HepG2 (cell line): ENCODE data around the gene NFE2L1. TPM values are rescaled to one million over a fixed set of nuclear protein-coding genes. Genes with fewer than 3 reads are reported as not detected.

ENCODE experiments used
- AGO1 ChIP-seq: fragments of 200-400 bp; formaldehyde crosslinking; IDR thresholded peaks from 2 replicates; pipeline ENCODE4 v1.6.1; 2017; ENCODE audit warnings: mild to moderate bottlenecking, low read depth, low read length, moderate library complexity; ENCODE audit not compliant: poor library complexity, severe bottlenecking
- ARNT2 ChIP-seq: sonication (generic); formaldehyde crosslinking; IDR thresholded peaks from 2 replicates; pipeline ENCODE4 v1.8.0; 2022; ENCODE audit warnings: mild to moderate bottlenecking, low read depth, missing genetic modification reagents, moderate library complexity
- ETV5 ChIP-seq: IDR thresholded peaks from 2 replicates; pipeline ENCODE4 v1.6.1; 2018; ENCODE audit warnings: missing biosample characterization, missing genetic modification reagents, inconsistent platforms, borderline replicate concordance
- HDAC1 ChIP-seq: sonication (generic); formaldehyde crosslinking; IDR thresholded peaks from 2 replicates; pipeline ENCODE4 v1.5.1; 2020; ENCODE audit warnings: mild to moderate bottlenecking, missing genetic modification reagents
- HMGXB4 ChIP-seq, 2 experiments: sonication (generic) in 1 of 2; formaldehyde crosslinking in 1 of 2; IDR thresholded peaks; 2 replicates each; pipeline versions ENCODE4 v1.4.0 to v1.6.1; 2018 to 2020; ENCODE audit warnings: missing genetic modification reagents in 2 of 2, borderline replicate concordance in 1 of 2, low read depth in 1 of 2, mild to moderate bottlenecking in 1 of 2, missing biosample characterization in 1 of 2
- HOXA9 ChIP-seq: sonication (generic); formaldehyde crosslinking; IDR thresholded peaks from 2 replicates; pipeline ENCODE4 v1.8.1; 2022; ENCODE audit warnings: missing genetic modification reagents, mild to moderate bottlenecking, moderate library complexity, borderline replicate concordance
- NFKB2 ChIP-seq: sonication (generic); formaldehyde crosslinking; IDR thresholded peaks from 2 replicates; pipeline ENCODE4 v1.4.0; 2020; ENCODE audit warnings: missing genetic modification reagents, borderline replicate concordance
- PCBP1 ChIP-seq: fragments of 200-400 bp; formaldehyde crosslinking; IDR thresholded peaks from 2 replicates; pipeline ENCODE4 v1.6.1; 2017; ENCODE audit warnings: mild to moderate bottlenecking, low read depth, low read length, borderline replicate concordance
- POGK ChIP-seq: sonication (generic); formaldehyde crosslinking; conservative IDR thresholded peaks from 2 replicates; pipeline ENCODE4 v1.8.0; 2022; ENCODE audit warnings: mild to moderate bottlenecking, moderate library complexity, missing genetic modification reagents
- POLR2G ChIP-seq: fragments of 200-400 bp; formaldehyde crosslinking; IDR thresholded peaks from 2 replicates; pipeline ENCODE4 v1.6.1; 2018; ENCODE audit warnings: mild to moderate bottlenecking, low read depth, low read length, moderate library complexity
- RARG ChIP-seq: sonication (generic); formaldehyde crosslinking; IDR thresholded peaks from 2 replicates; pipeline ENCODE4 v1.4.0; 2020; ENCODE audit warnings: low read depth, mild to moderate bottlenecking, missing genetic modification reagents
- ZNF121 ChIP-seq: sonication (generic); formaldehyde crosslinking; IDR thresholded peaks from 2 replicates; pipeline ENCODE4 v1.5.0; 2020; ENCODE audit warnings: mild to moderate bottlenecking, missing genetic modification reagents
- ZNF160 ChIP-seq: sonication (generic); formaldehyde crosslinking; IDR thresholded peaks from 2 replicates; pipeline ENCODE4 v1.8.0; 2022; ENCODE audit warnings: mild to moderate bottlenecking, inconsistent platforms, missing genetic modification reagents
- ZNF232 ChIP-seq: sonication (generic); formaldehyde crosslinking; IDR thresholded peaks from 2 replicates; pipeline ENCODE4 v1.4.0; 2020; ENCODE audit warnings: missing genetic modification reagents, borderline replicate concordance
- ZNF570 ChIP-seq: sonication (generic); formaldehyde crosslinking; IDR thresholded peaks from 2 replicates; pipeline ENCODE4 v1.4.0; 2020; ENCODE audit warnings: mild to moderate bottlenecking, missing genetic modification reagents, borderline replicate concordance
- ZNF749 ChIP-seq: sonication (generic); formaldehyde crosslinking; IDR thresholded peaks from 2 replicates; pipeline ENCODE4 v1.8.0; 2022; ENCODE audit warnings: mild to moderate bottlenecking, missing genetic modification reagents, moderate library complexity, borderline replicate concordance
- ZNF772 ChIP-seq: sonication (generic); formaldehyde crosslinking; IDR thresholded peaks from 2 replicates; pipeline ENCODE4 v1.5.0; 2020; ENCODE audit warnings: mild to moderate bottlenecking, missing genetic modification reagents
- ZNF816 ChIP-seq: sonication (generic); formaldehyde crosslinking; IDR thresholded peaks from 2 replicates; pipeline ENCODE4 v1.8.0; 2022; ENCODE audit warnings: missing genetic modification reagents, mild to moderate bottlenecking, borderline replicate concordance
- ZNF878 ChIP-seq: sonication (generic); formaldehyde crosslinking; IDR thresholded peaks from 2 replicates; pipeline ENCODE4 v1.8.1; 2023; ENCODE audit warnings: mild to moderate bottlenecking, missing genetic modification reagents, moderate library complexity
- polyA plus RNA-seq, 8 experiments: library from polyadenylated mRNA; depleted of rRNA in 3 of 8; stranded (reverse) in 7 of 8; unstranded in 1 of 8; fragments of >200 nt; fragmentation: Illumina TruSeq in 4 of 8; extraction: Trizol in 4 of 8; gene quantifications; 2 replicates each; pipeline versions ENCODE4 v1.2.1 to v1.2.3, GENCODE V29; 2011 to 2016; ENCODE audit warnings: low read depth in 4 of 8, missing spikeins in 1 of 8, mixed read lengths in 1 of 8; ENCODE audit not compliant: insufficient read depth in 1 of 8
- total RNA-seq, 5 experiments: library from RNA; depleted of rRNA; stranded (reverse); fragments of >200 nt; fragmentation: Illumina TruSeq; extraction: Trizol; gene quantifications; 2 replicates each; pipeline ENCODE4 v1.2.3, GENCODE V29; 2016; ENCODE audit warnings: low read depth in 1 of 5
- TF ChIP-seq, protein P1 (sequence below): IDR thresholded peaks from 2 replicates; pipeline ENCODE4 v1.6.1; 2016; ENCODE audit warnings: low read depth, borderline replicate concordance
- TF ChIP-seq, protein P2 (sequence below): sonication (generic); formaldehyde crosslinking; IDR thresholded peaks from 2 replicates; pipeline ENCODE4 v1.4.0; 2020; ENCODE audit warnings: mild to moderate bottlenecking, missing genetic modification reagents
- TF ChIP-seq, protein P3 (sequence below): sonication (generic); formaldehyde crosslinking; IDR thresholded peaks from 2 replicates; pipeline ENCODE4 v1.4.0; 2020; ENCODE audit warnings: missing genetic modification reagents, borderline replicate concordance

Gene NFE2L1
- total and polyA plus RNA-seq, 2 of the 13 experiments (the other 11 are each of a cell fraction or from before 2014, with no cell fraction given) = 67.0 to 234 TPM

- TF ChIP-seq, protein P1, sequence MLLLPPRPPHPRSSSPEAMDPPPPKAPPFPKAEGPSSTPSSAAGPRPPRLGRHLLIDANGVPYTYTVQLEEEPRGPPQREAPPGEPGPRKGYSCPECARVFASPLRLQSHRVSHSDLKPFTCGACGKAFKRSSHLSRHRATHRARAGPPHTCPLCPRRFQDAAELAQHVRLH (CRISPR knock-in tag) = peak; percentile 60; the same call in 1 of the 2 replicates
- TF ChIP-seq POLR2G = no peak
- no peak for TF ChIP-seq AGO1
- TF ChIP-seq PCBP1 = 0 out of 2 replicates have a peak, but pooled peaks have one; percentile 29
- TF ChIP-seq HOXA9 = no peak
- no peak for TF ChIP-seq ZNF232
- no peak for TF ChIP-seq RARG
- no peak for TF ChIP-seq POGK
- no peak for TF ChIP-seq ZNF749 (CRISPR knock-in tag)
- 0 out of 2 replicates have a peak, but pooled peaks have one; percentile 35 for TF ChIP-seq ZNF121 (CRISPR knock-in tag)
- no peak for TF ChIP-seq ZNF160
- TF ChIP-seq ZNF772 (CRISPR knock-in tag) = no peak
- TF ChIP-seq ZNF878 = no peak
- 0 out of 2 replicates have a peak, but pooled peaks have one; percentile 31 for TF ChIP-seq ETV5 (CRISPR knock-in tag)
- TF ChIP-seq, protein P2, sequence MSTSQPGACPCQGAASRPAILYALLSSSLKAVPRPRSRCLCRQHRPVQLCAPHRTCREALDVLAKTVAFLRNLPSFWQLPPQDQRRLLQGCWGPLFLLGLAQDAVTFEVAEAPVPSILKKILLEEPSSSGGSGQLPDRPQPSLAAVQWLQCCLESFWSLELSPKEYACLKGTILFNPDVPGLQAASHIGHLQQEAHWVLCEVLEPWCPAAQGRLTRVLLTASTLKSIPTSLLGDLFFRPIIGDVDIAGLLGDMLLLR (CRISPR knock-in tag) = peak; percentile 28; the same call in 1 of the 2 replicates
- TF ChIP-seq, protein P3, sequence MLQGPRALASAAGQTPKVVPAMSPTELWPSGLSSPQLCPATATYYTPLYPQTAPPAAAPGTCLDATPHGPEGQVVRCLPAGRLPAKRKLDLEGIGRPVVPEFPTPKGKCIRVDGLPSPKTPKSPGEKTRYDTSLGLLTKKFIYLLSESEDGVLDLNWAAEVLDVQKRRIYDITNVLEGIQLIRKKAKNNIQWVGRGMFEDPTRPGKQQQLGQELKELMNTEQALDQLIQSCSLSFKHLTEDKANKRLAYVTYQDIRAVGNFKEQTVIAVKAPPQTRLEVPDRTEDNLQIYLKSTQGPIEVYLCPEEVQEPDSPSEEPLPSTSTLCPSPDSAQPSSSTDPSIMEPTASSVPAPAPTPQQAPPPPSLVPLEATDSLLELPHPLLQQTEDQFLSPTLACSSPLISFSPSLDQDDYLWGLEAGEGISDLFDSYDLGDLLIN (CRISPR knock-in tag) = no peak
- TF ChIP-seq ARNT2 (CRISPR knock-in tag) = no peak
- no peak for TF ChIP-seq ZNF570 (CRISPR knock-in tag)
- no peak for TF ChIP-seq HDAC1 (CRISPR knock-in tag)
- peak; percentile 74 to 90 for TF ChIP-seq HMGXB4 (CRISPR knock-in tag; IDR thresholded peaks at IDR 0.05; ENCODE audit: borderline replicate concordance in 1 of 2, low read depth in 1 of 2)
- TF ChIP-seq NFKB2 = peak; percentile 70; the same call in 1 of the 2 replicates
- no peak for TF ChIP-seq ZNF816 (CRISPR knock-in tag)
Measured at GRCh38 chr17:48026502-48027321, 21.4 kb upstream of the NFE2L1 start (continued).
